Transverse colon (tissue), 4 donors: ENCODE data around the gene ZNF778. TPM values are rescaled to one million over a fixed set of nuclear protein-coding genes. Genes with fewer than 3 reads are reported as not detected.

Experiments
- DNase-seq: peaks from one replicate; pipeline ENCODE4 v3.0.0-alpha.2; 2019
- H3K27ac ChIP-seq, 4 donors: fragments of 200-600 bp; sonication (generic); 2 replicates each; pipeline ENCODE4 v1.5.1; 2016 to 2018; ENCODE audit warnings: inconsistent platforms in 4 of 4
- H3K27me3 ChIP-seq: fragments of 200-600 bp; sonication (generic); 2 replicates; pipeline ENCODE4 v1.5.1; 2017; ENCODE audit warnings: inconsistent platforms
- H3K36me3 ChIP-seq, 4 donors: fragments of 200-600 bp; sonication (generic); 2 replicates each; pipeline ENCODE4 v1.5.1; 2017 to 2019; ENCODE audit warnings: inconsistent platforms in 4 of 4
- H3K4me1 ChIP-seq, 4 donors: fragments of 200-600 bp; sonication (generic); 2 replicates each; pipeline ENCODE4 v1.5.1; 2017 to 2020; ENCODE audit warnings: inconsistent platforms in 4 of 4
- H3K4me3 ChIP-seq, 4 donors: fragments of 200-600 bp; sonication (generic); 1 replicate in 1 of 4; 2 replicates in 3 of 4; pipeline versions ENCODE4 v1.5.1 to v1.6.1; 2017 to 2019; ENCODE audit warnings: inconsistent platforms in 4 of 4
- H3K9me3 ChIP-seq, 2 donors: fragments of 200-600 bp; sonication (generic); 2 replicates each; pipeline ENCODE4 v1.5.1; 2017 to 2019; ENCODE audit warnings: inconsistent platforms in 2 of 2
- CTCF ChIP-seq, 5 experiments: fragments of 200-600 bp in 3 of 5; fragments of 450-650 bp in 2 of 5; sonication (generic) in 3 of 5; IDR thresholded peaks; 1 replicate in 2 of 5; 2 replicates in 3 of 5; pipeline ENCODE4 v1.5.1; 2016 to 2017; ENCODE audit warnings: antibody characterized with exemption in 5 of 5, inconsistent platforms in 3 of 5, mild to moderate bottlenecking in 2 of 5, moderate library complexity in 1 of 5
- EP300 ChIP-seq: sonication (generic); formaldehyde crosslinking; IDR thresholded peaks from one replicate; pipeline ENCODE4 v1.6.1; 2017; ENCODE audit warnings: antibody characterized with exemption, low read depth
- POLR2A ChIP-seq: fragments of 450-650 bp; IDR thresholded peaks from one replicate; pipeline ENCODE4 v1.6.1; 2016; ENCODE audit warnings: antibody characterized with exemption, mild to moderate bottlenecking, moderate library complexity
- POLR2AphosphoS5 ChIP-seq, 3 donors: sonication (generic); formaldehyde crosslinking; IDR thresholded peaks; one replicate each; pipeline ENCODE4 v1.6.1; 2016; ENCODE audit warnings: antibody characterized with exemption in 3 of 3
- WGBS, 2 donors: methylation state at CpG; one replicate each; pipeline ENCODE4 v1.1.5; 2018; ENCODE audit warnings: low coverage in 1 of 2; 5-methylcytosine and 5-hydroxymethylcytosine counted together
- in situ Hi-C, 4 donors: fragments of 200-750 bp; cut with MboI; loops; one replicate each; pipeline versions ENCODE4 v1.15.0 to v1.15.1; 2017; ENCODE audit warnings: low sequenced_read_pairs in 3 of 4, low pct_ligation_motif_present in 1 of 4, low pct_unique_long_range_greater_than_20kb in 1 of 4
- intact Hi-C: fragments of 100-400 bp; cut with DNase I; formaldehyde crosslinking; loops from one replicate; pipeline ENCODE4 v1.15.1; 2023; ENCODE audit warnings: low total_unique reads
- total RNA-seq, 4 donors: library from RNA; depleted of rRNA; stranded (reverse); fragments of >200 nt; gene quantifications; one replicate each; pipeline ENCODE4 v1.1.0, GENCODE V29; 2016

ZNF778 gene
- total RNA-seq, 4 donors from 2014 or later = 9.3 to 89.0 (median 13.4) TPM

GRCh38 chr16:89197033-89197632 lies 20.4 kb upstream of the ZNF778 start:
- TF ChIP-seq POLR2A (no peak), POLR2AphosphoS5 (IDR thresholded peaks at IDR 0.05) (no peak), EP300 (no peak), CTCF (IDR thresholded peaks at IDR 0.05) (no peak)
- no peak for DNase-seq
- in situ Hi-C loops = no loop called here
- H3K27me3 ChIP-seq = peaks cover 52% of the 10 kb centered on the region
- no peak overlapping the region for H3K27ac ChIP-seq
- peaks cover 1 to 23% (median 15%) of the 10 kb centered on the region in 4 donors for H3K4me1 ChIP-seq
- intact Hi-C loops = no loop called here
- WGBS, 2 donors = 90% methylated on average over 7 to 8 of the region's 13 CpGs
- no peaks in the 10 kb centered on the region for H3K9me3 ChIP-seq
- no peak overlapping the region for H3K4me3 ChIP-seq
- H3K36me3 ChIP-seq = no peaks in the 10 kb centered on the region

GRCh38 chr16:89197633-89198416 lies 19.7 kb upstream of the ZNF778 start:
- Histone ChIP-seq H3K9me3 (no peaks in the 10 kb centered on the region), H3K4me1 (peaks cover 0 to 23% (median 15%) of the 10 kb centered on the region in 4 donors), H3K27me3 (peaks cover 56% of the 10 kb centered on the region), H3K4me3 (no peak overlapping the region), H3K27ac (no peak overlapping the region), H3K36me3 (no peaks in the 10 kb centered on the region)
- 67 to 81% methylated on average over 1 to 26 of the region's 26 CpGs for WGBS, 2 donors
- in situ Hi-C loops (no loop called here), intact Hi-C loops (no loop called here)
- no peak for TF ChIP-seq EP300
- TF ChIP-seq POLR2AphosphoS5 (IDR thresholded peaks at IDR 0.05) = no peak
- TF ChIP-seq POLR2A = no peak
- no peak for TF ChIP-seq CTCF (IDR thresholded peaks at IDR 0.05)
- no peak for DNase-seq

- TF ChIP-seq POLR2AphosphoS5 (IDR thresholded peaks at IDR 0.05) = no peak
- no peak for TF ChIP-seq CTCF (IDR thresholded peaks at IDR 0.05)
- TF ChIP-seq EP300 = no peak
- no peak for TF ChIP-seq POLR2A
- intact Hi-C loops (no loop called here), in situ Hi-C loops (no loop called here)
- Histone ChIP-seq H3K4me3 (no peak overlapping the region), H3K27me3 (peaks cover 65% of the 10 kb centered on the region), H3K4me1 (peaks cover 0 to 23% (median 15%) of the 10 kb centered on the region in 4 donors), H3K36me3 (no peaks in the 10 kb centered on the region), H3K9me3 (no peaks in the 10 kb centered on the region), H3K27ac (no peak overlapping the region)
- WGBS, 2 donors = 78% methylated on average over 22 of the region's 28 CpGs; no CpG with 5 or more reads in 1 of the 2 donors
- no peak for DNase-seq
Observed at GRCh38 chr16:89198417-89199240, 18.9 kb upstream of the ZNF778 start.
